Effector memory CD4-positive, alpha-beta T cell (primary cell): ENCODE data around the gene RIPK4.

Experiments used
- DNase-seq, 3 donors: peaks; one replicate each; pipeline ENCODE4 v3.0.0-alpha.2; 2020
- H3K27ac ChIP-seq: 2 replicates; pipeline ENCODE4 v1.7.0; 2013; ENCODE audit warnings: mild to moderate bottlenecking, low read length, moderate library complexity; ENCODE audit not compliant: insufficient read depth, poor library complexity, severe bottlenecking
- H3K27me3 ChIP-seq: replicated peaks from 2 replicates; pipeline ENCODE4 v1.7.0; 2013; ENCODE audit warnings: mild to moderate bottlenecking, low read length; ENCODE audit not compliant: insufficient read depth, control insufficient read depth, poor library complexity, severe bottlenecking
- H3K36me3 ChIP-seq: 2 replicates; pipeline ENCODE4 v1.7.0; 2013; ENCODE audit warnings: mild to moderate bottlenecking, low read length, moderate library complexity; ENCODE audit not compliant: control insufficient read depth, insufficient read depth
- H3K4me1 ChIP-seq: 2 replicates; pipeline ENCODE4 v1.7.0; 2013; ENCODE audit warnings: low read length, mild to moderate bottlenecking; ENCODE audit not compliant: control insufficient read depth, insufficient read depth, poor library complexity, severe bottlenecking
- H3K4me3 ChIP-seq: 2 replicates; pipeline ENCODE4 v1.7.0; 2013; ENCODE audit warnings: low read length, low read depth, mild to moderate bottlenecking; ENCODE audit not compliant: insufficient read depth, poor library complexity, severe bottlenecking
- H3K9me3 ChIP-seq: 2 replicates; pipeline ENCODE4 v1.7.0; 2013; ENCODE audit warnings: mild to moderate bottlenecking, low read length, moderate library complexity; ENCODE audit not compliant: control insufficient read depth
- total RNA-seq, 3 donors: gene quantifications; one replicate each; lab custom pipeline; 2026; lab: John Stamatoyannopoulos, UW

RIPK4 gene
- total RNA-seq, result 0.44 to 2.1 (median 1.4) reads per million in 3 donors

GRCh38 chr21:41766883-41767605 lies at the start of gene RIPK4:
RIPK4 (minus strand) TSS chr21:41767052; CDS start chr21:41767041, 11 bp downstream.
- no peaks in the 10 kb centered on the region for H3K9me3 ChIP-seq
- H3K27ac ChIP-seq, result no peak within 1 kb of the TSS
- peak within 1 kb of the TSS; percentile 48 for H3K4me3 ChIP-seq
- H3K4me1 ChIP-seq, result peaks cover 22% of the 10 kb centered on the region
- H3K27me3 ChIP-seq, result peaks cover 36% of the 10 kb centered on the region
- peak; percentile 10 to 32 (median 23) for DNase-seq
- no peaks in the 10 kb centered on the region for H3K36me3 ChIP-seq

GRCh38 chr21:41815652-41816582 lies 49.1 kb upstream of the RIPK4 start:
- Histone ChIP-seq H3K9me3 (no peaks in the 10 kb centered on the region), H3K27ac (no peak overlapping the region), H3K4me3 (no peak overlapping the region), H3K27me3 (no peaks in the 10 kb centered on the region), H3K36me3 (peaks cover 9% of the 10 kb centered on the region), H3K4me1 (no peaks in the 10 kb centered on the region)
- DNase-seq, result no peak

- Histone ChIP-seq H3K4me3 (no peak overlapping the region), H3K36me3 (peaks cover 24% of the 10 kb centered on the region), H3K27ac (no peak overlapping the region), H3K9me3 (no peaks in the 10 kb centered on the region), H3K27me3 (no peaks in the 10 kb centered on the region), H3K4me1 (no peaks in the 10 kb centered on the region)
- no peak for DNase-seq
Observed at GRCh38 chr21:41813226-41813625, 46.4 kb upstream of the RIPK4 start.

- no peak for DNase-seq
- H3K36me3 ChIP-seq, result peaks cover 28% of the 10 kb centered on the region
Observed at GRCh38 chr21:41812679-41813078, 45.8 kb upstream of the RIPK4 start.

GRCh38 chr21:41810597-41810932 lies 43.7 kb upstream of the RIPK4 start:
- Histone ChIP-seq H3K36me3 (peaks cover 28% of the 10 kb centered on the region), H3K27me3 (no peaks in the 10 kb centered on the region), H3K27ac (no peak overlapping the region), H3K4me1 (no peaks in the 10 kb centered on the region), H3K9me3 (no peaks in the 10 kb centered on the region), H3K4me3 (no peak overlapping the region)
- no peak for DNase-seq

More at GRCh38 chr21:41812679-41813078, 45.8 kb upstream of the RIPK4 start:
- Histone ChIP-seq H3K4me3 (no peak overlapping the region), H3K27ac (no peak overlapping the region), H3K4me1 (no peaks in the 10 kb centered on the region), H3K27me3 (no peaks in the 10 kb centered on the region), H3K9me3 (no peaks in the 10 kb centered on the region)

- Histone ChIP-seq H3K36me3 (peaks cover 23% of the 10 kb centered on the region), H3K27ac (no peak overlapping the region), H3K9me3 (no peaks in the 10 kb centered on the region), H3K27me3 (no peaks in the 10 kb centered on the region), H3K4me1 (no peaks in the 10 kb centered on the region), H3K4me3 (no peak overlapping the region)
- DNase-seq, result no peak
Observed at GRCh38 chr21:41809891-41810596, 43.2 kb upstream of the RIPK4 start.

- peaks cover 21% of the 10 kb centered on the region for H3K36me3 ChIP-seq
- H3K27me3 ChIP-seq, result no peaks in the 10 kb centered on the region
Observed at GRCh38 chr21:41808846-41809245, 42.0 kb upstream of the RIPK4 start.

GRCh38 chr21:41808094-41808493 lies 41.2 kb upstream of the RIPK4 start:
- no peaks in the 10 kb centered on the region for H3K9me3 ChIP-seq
- no peak overlapping the region for H3K27ac ChIP-seq
- no peak for DNase-seq
- peaks cover 21% of the 10 kb centered on the region for H3K36me3 ChIP-seq
- no peaks in the 10 kb centered on the region for H3K27me3 ChIP-seq
- no peaks in the 10 kb centered on the region for H3K4me1 ChIP-seq
- no peak overlapping the region for H3K4me3 ChIP-seq

More at GRCh38 chr21:41808846-41809245, 42.0 kb upstream of the RIPK4 start:
- H3K27ac ChIP-seq, result no peak overlapping the region
- H3K9me3 ChIP-seq, result no peaks in the 10 kb centered on the region
- H3K4me3 ChIP-seq, result no peak overlapping the region
- no peak for DNase-seq
- no peaks in the 10 kb centered on the region for H3K4me1 ChIP-seq

- Histone ChIP-seq H3K4me3 (no peak overlapping the region), H3K27me3 (no peaks in the 10 kb centered on the region), H3K27ac (no peak overlapping the region), H3K36me3 (peaks cover 30% of the 10 kb centered on the region), H3K4me1 (no peaks in the 10 kb centered on the region), H3K9me3 (no peaks in the 10 kb centered on the region)
- DNase-seq, result no peak
Observed at GRCh38 chr21:41806773-41807172, 39.9 kb upstream of the RIPK4 start.
